Astrocyte of the cerebellum (primary cell): ENCODE results near the gene MXD4.

Experiments used
- DNase-seq: peaks from one replicate; pipeline ENCODE4 v3.0.0-alpha.2; 2011; ENCODE audit warnings: low read depth
- H3K4me3 ChIP-seq: 2 replicates; pipeline ENCODE4 v1.5.1; 2011; ENCODE audit warnings: mild to moderate bottlenecking, low read depth, low read length, moderate library complexity
- in situ Hi-C: cut with HindIII; loops from 2 replicates; pipeline ENCODE4 v1.10.0; 2017; ENCODE audit warnings: low sequenced_read_pairs
- TF ChIP-seq, protein P1 (sequence below): IDR thresholded peaks from 2 replicates; pipeline ENCODE4 v1.5.1; 2012; ENCODE audit warnings: low read length, low read depth, moderate library complexity, mild to moderate bottlenecking; ENCODE audit errors: missing control alignments

The MXD4 gene

GRCh38 chr4:2303121-2303685 lies 41.3 kb upstream of the MXD4 start:
- TF ChIP-seq, protein P1, sequence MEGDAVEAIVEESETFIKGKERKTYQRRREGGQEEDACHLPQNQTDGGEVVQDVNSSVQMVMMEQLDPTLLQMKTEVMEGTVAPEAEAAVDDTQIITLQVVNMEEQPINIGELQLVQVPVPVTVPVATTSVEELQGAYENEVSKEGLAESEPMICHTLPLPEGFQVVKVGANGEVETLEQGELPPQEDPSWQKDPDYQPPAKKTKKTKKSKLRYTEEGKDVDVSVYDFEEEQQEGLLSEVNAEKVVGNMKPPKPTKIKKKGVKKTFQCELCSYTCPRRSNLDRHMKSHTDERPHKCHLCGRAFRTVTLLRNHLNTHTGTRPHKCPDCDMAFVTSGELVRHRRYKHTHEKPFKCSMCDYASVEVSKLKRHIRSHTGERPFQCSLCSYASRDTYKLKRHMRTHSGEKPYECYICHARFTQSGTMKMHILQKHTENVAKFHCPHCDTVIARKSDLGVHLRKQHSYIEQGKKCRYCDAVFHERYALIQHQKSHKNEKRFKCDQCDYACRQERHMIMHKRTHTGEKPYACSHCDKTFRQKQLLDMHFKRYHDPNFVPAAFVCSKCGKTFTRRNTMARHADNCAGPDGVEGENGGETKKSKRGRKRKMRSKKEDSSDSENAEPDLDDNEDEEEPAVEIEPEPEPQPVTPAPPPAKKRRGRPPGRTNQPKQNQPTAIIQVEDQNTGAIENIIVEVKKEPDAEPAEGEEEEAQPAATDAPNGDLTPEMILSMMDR, result no peak
- H3K4me3 ChIP-seq, result no peak overlapping the region
- in situ Hi-C loops, result no loop called here
- no peak for DNase-seq

DNA sequence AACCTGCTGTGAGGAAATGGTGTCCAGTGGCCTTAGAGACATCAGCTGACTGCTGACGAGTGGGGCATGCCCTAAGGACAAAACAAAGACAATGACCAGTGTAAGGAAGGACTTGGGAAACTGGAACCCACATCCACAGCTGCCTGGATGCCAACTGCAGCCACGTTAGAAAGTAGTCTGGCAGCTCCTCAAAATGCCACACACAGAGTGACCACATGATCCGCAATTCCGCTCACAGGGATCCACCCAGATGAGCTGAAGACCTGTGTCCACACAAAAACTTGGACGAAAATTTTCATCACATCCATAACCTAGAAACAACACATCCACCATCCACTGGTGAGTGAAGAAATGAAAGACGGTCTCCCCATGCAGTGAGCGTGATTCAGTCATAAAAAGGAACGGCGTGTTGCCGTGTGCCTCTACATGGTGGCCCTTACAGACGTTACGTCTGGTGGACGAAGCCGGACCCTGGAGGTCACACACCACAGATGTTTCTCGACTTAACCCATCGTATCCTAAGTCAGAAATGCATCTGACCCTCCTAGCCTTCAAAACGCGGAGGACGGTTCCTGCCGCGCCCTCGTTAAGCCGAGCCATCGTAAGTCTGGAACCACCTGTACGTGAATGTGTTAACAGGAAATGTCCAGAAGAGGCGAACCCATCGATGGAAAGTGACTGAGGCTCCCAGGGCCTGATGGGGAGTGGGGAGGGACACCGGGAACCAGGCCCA lies 40.6 kb upstream of the MXD4 start:
- in situ Hi-C loops, result no loop called here
- TF ChIP-seq, protein P1, result no peak
- no peak for DNase-seq
- no peak overlapping the region for H3K4me3 ChIP-seq

DNA sequence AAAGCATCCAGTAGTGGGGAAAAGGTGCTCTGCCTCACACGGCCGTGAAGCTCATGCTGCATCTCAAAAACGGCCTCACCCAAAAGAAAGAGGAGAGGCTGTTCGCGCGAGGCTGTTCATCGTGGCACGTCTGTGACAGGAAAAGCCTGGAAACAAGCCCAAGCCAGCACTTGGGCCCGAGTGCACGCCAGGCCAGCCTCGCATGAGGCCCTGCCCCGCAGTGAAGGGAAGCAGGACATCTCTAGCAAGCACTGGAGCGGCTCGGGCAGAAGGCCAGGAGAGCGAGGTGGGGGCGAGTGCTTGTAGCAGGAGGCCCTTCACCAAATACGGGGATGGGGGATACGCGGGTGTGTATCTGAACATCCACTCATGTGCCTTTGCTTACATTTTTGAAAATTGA lies 39.9 kb upstream of the MXD4 start:
- in situ Hi-C loops, result no loop called here
- TF ChIP-seq, protein P1, result no peak

GRCh38 chr4:2301225-2301642 lies 39.3 kb upstream of the MXD4 start:
- TF ChIP-seq, protein P1, result no peak
- no peak overlapping the region for H3K4me3 ChIP-seq
- no peak for DNase-seq
- in situ Hi-C loops, result no loop called here

More for the DNA sequence above, 39.9 kb upstream of the MXD4 start:
- no peak for DNase-seq
- H3K4me3 ChIP-seq, result no peak overlapping the region

DNA sequence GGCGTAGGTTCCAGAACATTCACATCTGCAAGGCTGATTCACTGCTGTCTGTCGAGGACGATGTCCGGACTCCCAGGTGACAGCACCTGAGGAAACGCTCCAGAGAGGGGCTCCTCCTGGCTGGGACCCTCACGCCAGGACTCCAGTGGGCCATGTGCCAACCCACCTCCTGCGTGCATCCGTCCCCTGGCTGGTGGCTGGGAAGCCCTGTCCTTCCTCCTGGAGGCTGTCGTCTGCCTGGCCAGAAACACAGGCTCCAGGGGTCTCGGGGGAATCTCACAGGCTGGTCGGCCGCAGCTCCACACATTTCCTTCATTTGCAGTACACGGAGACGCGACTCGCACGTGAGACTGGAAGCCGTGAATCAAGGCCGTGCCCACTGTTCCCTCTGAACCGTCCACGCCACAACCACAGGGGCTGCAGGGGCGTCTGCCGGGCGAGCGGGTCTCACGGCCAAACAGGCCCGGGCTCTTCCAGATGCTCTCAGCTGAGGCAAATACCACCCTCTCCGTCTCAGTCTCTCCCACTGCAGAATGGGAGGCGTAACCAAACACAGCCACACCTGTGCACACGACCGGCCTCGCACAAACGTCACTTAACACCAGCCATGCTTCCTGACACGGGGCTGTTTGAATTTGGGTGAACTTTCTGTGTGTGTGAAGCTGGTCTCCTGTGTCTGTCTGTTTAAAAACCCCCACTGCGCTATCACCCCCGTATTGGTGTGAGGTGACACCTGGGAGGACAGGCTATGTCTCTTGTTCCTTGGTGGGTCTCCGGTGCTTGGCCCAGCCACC lies 38.7 kb upstream of the MXD4 start:
- no peak overlapping the region for H3K4me3 ChIP-seq
- TF ChIP-seq, protein P1, result no peak
- in situ Hi-C loops, result no loop called here
- no peak for DNase-seq

DNA sequence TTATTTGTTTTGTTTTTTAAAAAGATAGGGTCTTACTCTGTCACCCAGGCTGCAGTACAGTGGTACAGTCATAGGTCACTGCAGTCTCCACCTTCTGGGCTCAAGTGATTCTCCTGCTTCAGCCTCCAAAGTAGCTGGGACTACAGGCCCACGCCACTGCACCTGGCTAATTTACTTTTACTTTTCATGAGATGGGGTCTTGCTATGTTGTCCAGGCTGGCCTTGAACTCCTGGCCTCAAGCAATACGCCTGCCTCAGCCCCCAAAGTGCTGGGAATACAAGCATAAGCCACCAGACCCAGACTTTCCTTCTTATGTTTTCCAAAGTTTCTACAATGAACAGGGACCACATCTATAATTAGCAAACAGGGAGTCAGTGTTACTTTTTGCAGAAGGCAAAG lies 37.9 kb upstream of the MXD4 start:
- no peak overlapping the region for H3K4me3 ChIP-seq
- TF ChIP-seq, protein P1, result no peak
- no peak for DNase-seq
- in situ Hi-C loops, result no loop called here
